Dendritic cell treated with granulocyte-macrophage colony-stimulating factor and Interleukin-4, amounts not matched to agents 40 ng/mL and 50 ng/mL, for 4 days (primary cell): ENCODE measurements around the gene MAP3K13.

ENCODE experiments used
- H3K27ac Mint-ChIP-seq: one replicate; pipeline ENCODE4 v1.8.0; 2022; ENCODE audit warnings: mild to moderate bottlenecking, mixed read lengths
- H3K27me3 Mint-ChIP-seq: one replicate; pipeline ENCODE4 v1.8.0; 2022; ENCODE audit warnings: mild to moderate bottlenecking, mixed read lengths
- H3K36me3 Mint-ChIP-seq: one replicate; pipeline ENCODE4 v1.8.0; 2022; ENCODE audit warnings: low read depth, mixed read lengths
- H3K4me1 Mint-ChIP-seq: one replicate; pipeline ENCODE4 v1.8.0; 2022; ENCODE audit warnings: low read depth, mixed read lengths
- H3K4me3 Mint-ChIP-seq: one replicate; pipeline ENCODE4 v1.8.0; 2022; ENCODE audit warnings: mild to moderate bottlenecking, moderate library complexity, mixed read lengths
- H3K9me3 Mint-ChIP-seq: one replicate; pipeline ENCODE4 v1.8.0; 2022; ENCODE audit warnings: mixed read lengths
- intact Hi-C: fragments of 100-400 bp; cut with micrococcal nuclease; formaldehyde crosslinking; loops from one replicate; pipeline ENCODE4 v1.15.0; 2022

MAP3K13 gene

DNA sequence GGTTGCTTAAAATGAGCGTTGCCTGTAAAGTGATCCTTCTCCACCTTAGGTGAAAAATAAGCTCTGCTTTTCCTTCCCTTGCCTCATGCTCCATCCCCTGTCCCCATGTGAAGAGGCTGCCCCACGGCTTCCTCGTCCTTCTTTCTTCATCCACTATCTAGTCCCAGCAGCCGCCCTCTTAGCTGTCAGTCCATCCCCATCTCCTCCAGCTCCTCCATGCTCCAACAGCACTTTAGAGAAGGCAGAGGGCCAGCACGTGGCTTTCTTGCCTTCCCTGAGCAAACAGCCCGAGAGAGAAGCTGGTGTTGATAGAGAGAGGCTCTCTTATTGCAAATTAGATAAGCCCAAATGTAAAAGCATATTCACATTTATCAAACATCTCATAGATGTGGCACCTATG, 144.9 kb downstream of the MAP3K13 start:
- Mint-ChIP-seq H3K4me1 (no peaks in the 10 kb centered on the region), H3K27me3 (peaks cover 2% of the 10 kb centered on the region), H3K9me3 (no peaks in the 10 kb centered on the region), H3K4me3 (no peak overlapping the region), H3K36me3 (no peaks in the 10 kb centered on the region), H3K27ac (no peak overlapping the region)
- intact Hi-C loops: no loop called here

DNA sequence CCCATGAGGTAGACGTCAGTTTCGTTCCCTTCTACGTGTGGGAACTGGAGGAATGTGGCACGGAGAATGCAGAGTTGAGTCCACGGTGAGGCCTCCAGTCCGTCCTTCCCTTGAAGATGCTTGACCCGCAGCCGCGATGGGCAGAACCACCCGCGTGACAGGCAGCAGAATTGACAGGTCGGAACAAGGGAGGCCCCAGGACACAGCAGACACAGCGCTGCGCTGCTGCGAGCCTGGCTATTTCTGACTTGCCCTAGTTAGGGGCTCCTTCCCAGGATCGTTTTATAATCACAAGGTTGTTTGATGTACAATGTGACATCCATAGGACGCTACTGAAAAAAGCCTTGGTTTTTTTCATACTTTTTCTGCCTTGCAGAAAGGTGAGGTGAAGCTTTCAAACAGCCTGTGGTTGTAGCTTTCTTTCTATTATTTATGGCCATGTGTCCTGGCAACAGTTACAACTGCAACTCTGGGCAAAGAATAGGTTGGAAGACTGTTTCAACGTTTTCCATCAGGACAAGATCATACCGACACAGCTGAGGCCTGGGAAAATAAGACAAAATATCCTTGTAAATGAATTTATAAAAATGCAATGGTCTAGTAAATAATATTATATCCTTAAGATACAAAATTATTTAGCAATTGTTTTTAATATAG, 145.5 kb downstream of the MAP3K13 start:
- Mint-ChIP-seq H3K27me3 (peaks cover 2% of the 10 kb centered on the region), H3K27ac (no peak overlapping the region), H3K4me1 (no peaks in the 10 kb centered on the region), H3K4me3 (no peak overlapping the region), H3K9me3 (no peaks in the 10 kb centered on the region), H3K36me3 (no peaks in the 10 kb centered on the region)
- intact Hi-C loops: no loop called here

DNA sequence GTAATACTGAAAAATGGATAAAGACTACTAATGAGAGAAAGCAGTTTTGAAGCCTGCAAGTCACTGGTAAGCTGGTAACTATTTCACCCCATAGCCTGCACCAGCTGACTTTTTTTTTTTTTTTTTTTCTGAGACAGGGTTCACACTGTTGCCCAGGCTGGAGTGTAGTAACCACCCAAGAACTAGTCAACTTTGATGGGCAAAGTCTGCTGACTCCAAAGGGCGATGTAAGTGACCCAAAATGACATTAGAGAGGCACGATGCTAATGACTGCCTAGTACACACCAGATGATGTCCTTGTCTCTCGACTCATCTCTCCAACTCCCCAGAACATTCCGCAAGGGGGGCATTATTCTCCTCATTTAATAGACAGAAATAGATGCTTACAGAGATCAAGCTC, 148.8 kb downstream of the MAP3K13 start:
- no peaks in the 10 kb centered on the region for H3K36me3 Mint-ChIP-seq
- H3K4me1 Mint-ChIP-seq: no peaks in the 10 kb centered on the region
- peaks cover 10% of the 10 kb centered on the region for H3K27me3 Mint-ChIP-seq
- no peak overlapping the region for H3K4me3 Mint-ChIP-seq
- H3K27ac Mint-ChIP-seq: no peak overlapping the region
- no peaks in the 10 kb centered on the region for H3K9me3 Mint-ChIP-seq
- intact Hi-C loops: no loop called here

DNA sequence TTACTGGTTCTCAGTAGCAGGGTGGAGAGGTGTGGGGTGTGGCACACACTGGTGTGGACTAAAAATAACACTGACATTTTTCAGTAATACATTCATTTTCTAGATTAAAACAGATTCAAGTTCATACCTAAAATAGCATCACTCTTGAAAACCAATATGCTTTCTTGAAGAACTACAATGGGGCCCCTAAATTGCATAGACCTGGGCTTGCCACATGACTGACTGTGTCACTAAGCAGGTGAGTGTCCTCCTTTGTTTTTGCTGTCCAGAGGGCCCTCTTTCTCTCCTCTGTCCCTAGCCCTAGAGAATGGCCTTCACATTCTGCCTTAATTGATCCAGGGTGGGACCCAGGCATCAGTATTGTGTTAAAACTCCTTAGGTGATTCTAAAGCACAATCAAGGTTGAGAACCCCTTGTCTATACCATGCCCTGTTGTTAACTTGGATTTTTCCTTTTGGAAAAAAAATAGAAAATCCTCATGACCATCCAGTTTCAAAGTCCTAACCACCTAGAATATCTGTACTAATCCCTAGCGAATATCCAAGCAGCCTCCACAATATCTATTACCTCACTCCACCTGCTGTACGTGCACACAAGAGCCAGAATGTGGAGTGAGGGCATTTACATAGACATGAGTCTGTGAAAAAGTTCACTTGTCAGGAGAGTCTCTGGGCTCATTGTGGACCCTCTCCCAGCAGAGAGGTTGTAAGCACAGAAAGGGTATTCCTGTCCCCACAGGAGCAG, 154.6 kb downstream of the MAP3K13 start:
- Mint-ChIP-seq H3K27ac (no peak overlapping the region), H3K36me3 (no peaks in the 10 kb centered on the region), H3K4me3 (no peak overlapping the region), H3K4me1 (no peaks in the 10 kb centered on the region), H3K9me3 (no peaks in the 10 kb centered on the region), H3K27me3 (peaks cover 30% of the 10 kb centered on the region)
- intact Hi-C loops: no loop called here

DNA sequence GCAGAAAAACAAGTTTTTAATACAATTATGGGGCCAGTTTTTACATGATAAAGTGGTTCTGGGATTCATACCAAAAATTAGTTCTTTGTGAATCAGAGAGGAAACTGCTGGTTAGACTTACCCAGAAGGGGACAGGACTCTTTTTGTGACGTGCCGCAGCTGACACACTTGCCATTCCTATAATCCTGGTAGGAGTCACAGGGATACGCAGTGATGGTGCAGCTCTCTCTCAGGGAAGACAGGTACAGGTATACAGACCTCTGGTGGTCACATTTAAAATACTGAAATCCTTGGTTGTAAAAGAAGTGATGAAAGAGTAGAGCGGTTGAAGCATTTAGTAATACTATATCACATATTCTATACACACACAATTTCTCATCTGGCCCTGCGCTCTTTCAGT, 156.1 kb downstream of the MAP3K13 start:
- Mint-ChIP-seq H3K36me3 (no peaks in the 10 kb centered on the region), H3K27ac (no peak overlapping the region), H3K4me3 (no peak overlapping the region), H3K4me1 (no peaks in the 10 kb centered on the region), H3K27me3 (peaks cover 26% of the 10 kb centered on the region), H3K9me3 (no peaks in the 10 kb centered on the region)
- intact Hi-C loops: no loop called here

DNA sequence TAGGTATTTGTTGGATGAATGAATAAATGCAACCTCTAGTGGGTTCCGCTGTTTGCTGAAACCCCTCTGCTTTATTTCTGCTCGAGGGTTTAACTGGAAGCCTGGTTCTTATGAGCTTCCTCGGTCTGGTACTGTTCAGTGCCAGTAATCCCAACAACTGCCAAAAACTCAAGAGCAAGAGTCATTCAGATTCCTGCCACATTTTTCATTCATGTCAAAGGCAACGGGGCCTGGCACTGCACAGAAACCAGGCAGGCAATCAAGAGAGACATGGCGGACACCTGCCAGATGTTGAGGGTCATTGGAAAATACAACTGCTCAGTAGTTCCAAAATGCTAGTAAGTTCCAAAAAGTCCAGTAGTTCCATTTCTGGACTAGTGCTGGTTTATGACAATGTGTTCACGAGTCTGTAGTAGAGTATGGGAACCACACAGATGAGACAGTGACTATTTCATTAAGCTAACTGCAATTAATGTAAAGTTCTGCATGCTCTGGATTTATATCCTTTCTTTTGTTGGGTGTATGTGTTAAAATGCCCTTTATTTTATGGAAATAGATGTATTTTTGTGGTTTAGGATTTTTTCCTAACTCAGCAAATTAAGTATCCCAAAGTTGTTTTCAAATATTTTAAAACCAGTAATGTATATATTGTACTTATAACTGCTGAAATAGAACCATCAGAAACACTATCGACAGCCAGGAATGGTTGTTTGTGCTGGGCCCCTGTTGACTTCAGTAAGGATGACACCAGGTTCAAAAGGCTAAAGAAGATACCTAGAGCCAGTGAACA, 158.6 kb downstream of the MAP3K13 start:
- intact Hi-C loops: no loop called here
- no peak overlapping the region for H3K27ac Mint-ChIP-seq
- H3K27me3 Mint-ChIP-seq: peaks cover 23% of the 10 kb centered on the region
- H3K36me3 Mint-ChIP-seq: no peaks in the 10 kb centered on the region
- H3K4me1 Mint-ChIP-seq: no peaks in the 10 kb centered on the region
- H3K9me3 Mint-ChIP-seq: no peaks in the 10 kb centered on the region
- no peak overlapping the region for H3K4me3 Mint-ChIP-seq

DNA sequence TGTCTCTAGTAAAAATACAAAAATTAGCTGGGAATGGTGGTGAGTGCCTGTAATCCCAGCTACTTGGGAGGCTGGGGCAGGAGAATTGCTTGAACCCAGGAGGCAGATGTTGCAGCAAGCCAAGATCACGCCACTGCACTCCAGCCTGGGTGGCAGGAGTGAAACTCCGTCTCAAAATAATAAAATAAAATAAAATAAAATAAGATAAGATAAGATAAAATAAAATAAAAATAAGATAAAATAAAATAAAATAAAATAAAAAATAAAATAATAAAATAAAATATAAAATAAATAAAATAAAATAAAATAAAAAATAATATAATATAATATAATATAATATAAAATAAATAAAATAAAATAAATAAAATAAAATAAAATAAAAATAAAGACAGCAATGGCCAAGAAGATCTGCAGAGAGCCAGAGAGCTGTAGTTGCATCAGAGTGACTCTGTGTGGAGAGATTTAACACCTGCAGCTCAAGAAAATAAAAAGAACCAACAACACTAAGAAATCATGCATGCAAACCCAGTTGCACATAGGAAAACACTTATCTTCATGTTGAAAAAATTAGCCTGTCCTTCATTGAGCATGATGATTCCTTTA, 163.5 kb downstream of the MAP3K13 start:
- intact Hi-C loops: no loop called here
- no peaks in the 10 kb centered on the region for H3K9me3 Mint-ChIP-seq
- H3K27ac Mint-ChIP-seq: no peak overlapping the region
- H3K27me3 Mint-ChIP-seq: peaks cover 9% of the 10 kb centered on the region
- H3K4me3 Mint-ChIP-seq: no peak overlapping the region
- H3K4me1 Mint-ChIP-seq: no peaks in the 10 kb centered on the region
- H3K36me3 Mint-ChIP-seq: no peaks in the 10 kb centered on the region

DNA sequence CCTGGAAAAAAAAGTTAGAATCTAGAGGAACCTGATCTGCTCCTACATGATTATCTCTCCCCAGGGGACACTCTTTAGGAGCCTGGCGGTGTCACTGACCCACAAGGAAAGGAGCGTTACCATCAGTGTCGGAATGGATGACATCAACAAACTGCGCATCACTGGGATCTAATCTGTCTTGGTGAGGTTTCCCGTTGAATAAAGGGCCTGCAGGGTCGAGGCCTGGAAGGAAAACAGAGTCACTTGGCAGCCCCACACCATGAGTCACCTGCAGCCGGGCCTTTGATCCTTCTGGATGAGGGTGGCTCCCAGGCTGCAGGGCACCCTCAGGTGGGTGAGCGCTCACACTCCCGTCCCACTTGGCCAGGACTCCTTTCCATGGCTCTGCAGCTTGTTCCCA, 164.4 kb downstream of the MAP3K13 start:
- intact Hi-C loops: no loop called here
- Mint-ChIP-seq H3K27ac (no peak overlapping the region), H3K36me3 (no peaks in the 10 kb centered on the region), H3K4me3 (no peak overlapping the region), H3K27me3 (peaks cover 6% of the 10 kb centered on the region), H3K4me1 (no peaks in the 10 kb centered on the region), H3K9me3 (no peaks in the 10 kb centered on the region)

DNA sequence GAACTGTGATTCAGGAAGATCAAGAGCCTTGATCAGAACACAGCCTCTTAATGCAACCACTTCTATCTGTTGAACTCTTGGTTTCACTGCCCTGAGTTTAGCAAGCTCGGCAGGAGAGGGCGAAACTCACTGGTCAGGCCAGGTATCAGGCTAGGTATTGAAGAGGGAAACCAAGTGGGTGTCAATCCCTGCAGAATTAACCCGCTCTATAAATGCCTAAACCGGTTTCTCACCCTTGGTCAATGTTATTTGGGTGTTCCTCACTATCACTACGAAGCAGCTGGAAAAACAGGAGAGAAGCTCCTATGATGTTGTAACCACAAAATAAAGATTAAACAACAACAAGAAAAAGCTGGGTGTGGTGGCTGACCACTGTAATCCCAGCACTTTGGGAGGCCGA, 165.6 kb downstream of the MAP3K13 start:
- Mint-ChIP-seq H3K9me3 (no peaks in the 10 kb centered on the region), H3K27ac (no peak overlapping the region), H3K4me1 (no peaks in the 10 kb centered on the region), H3K36me3 (no peaks in the 10 kb centered on the region), H3K27me3 (peaks cover 5% of the 10 kb centered on the region), H3K4me3 (no peak overlapping the region)
- intact Hi-C loops: no loop called here

DNA sequence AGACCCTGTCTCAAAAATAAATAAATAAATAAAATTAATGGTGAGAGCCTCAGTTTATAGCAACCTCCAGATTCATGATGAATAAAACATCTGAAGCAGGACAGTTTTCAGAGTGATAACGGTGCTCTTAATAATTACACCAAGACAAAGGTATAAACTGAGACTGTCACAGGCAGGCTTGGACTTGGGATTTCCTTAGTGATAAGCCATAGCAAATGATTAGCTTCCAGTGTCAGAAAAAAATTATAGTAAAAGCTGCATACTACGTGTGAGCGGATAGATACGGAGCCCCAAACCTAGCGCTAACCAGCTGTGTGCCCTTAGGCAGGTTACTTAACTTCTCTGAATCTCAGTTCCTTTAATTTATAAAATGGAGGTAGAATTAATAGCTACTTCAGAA, 167.9 kb downstream of the MAP3K13 start:
- intact Hi-C loops: no loop called here

DNA sequence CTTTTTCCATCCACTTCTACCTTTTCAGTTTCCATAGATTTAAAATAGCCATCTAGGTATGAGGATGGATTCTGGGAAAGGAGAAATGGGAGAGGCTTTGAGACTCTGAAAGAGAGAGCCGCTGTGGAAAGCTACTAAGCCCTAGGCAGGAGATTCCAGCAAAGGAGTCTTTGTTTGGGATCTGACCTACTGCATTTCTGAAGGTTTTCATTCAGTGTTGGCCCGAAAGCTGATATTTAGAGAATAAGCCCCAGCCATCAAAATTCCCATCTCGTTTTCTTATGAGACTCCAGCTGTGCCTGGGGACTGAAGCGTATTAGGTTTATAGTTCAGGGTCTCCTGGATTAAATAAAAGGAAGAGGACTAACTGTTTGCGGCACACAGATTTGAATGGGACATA, 170.0 kb downstream of the MAP3K13 start:
- Mint-ChIP-seq H3K4me3 (no peak overlapping the region), H3K27ac (no peak overlapping the region), H3K4me1 (peaks cover 10% of the 10 kb centered on the region), H3K36me3 (no peaks in the 10 kb centered on the region), H3K27me3 (peaks cover 2% of the 10 kb centered on the region), H3K9me3 (no peaks in the 10 kb centered on the region)
- intact Hi-C loops: no loop called here

More for the DNA sequence above, 167.9 kb downstream of the MAP3K13 start:
- Mint-ChIP-seq H3K27me3 (peaks cover 3% of the 10 kb centered on the region), H3K4me1 (no peaks in the 10 kb centered on the region), H3K4me3 (no peak overlapping the region), H3K9me3 (no peaks in the 10 kb centered on the region), H3K27ac (no peak overlapping the region), H3K36me3 (no peaks in the 10 kb centered on the region)

DNA sequence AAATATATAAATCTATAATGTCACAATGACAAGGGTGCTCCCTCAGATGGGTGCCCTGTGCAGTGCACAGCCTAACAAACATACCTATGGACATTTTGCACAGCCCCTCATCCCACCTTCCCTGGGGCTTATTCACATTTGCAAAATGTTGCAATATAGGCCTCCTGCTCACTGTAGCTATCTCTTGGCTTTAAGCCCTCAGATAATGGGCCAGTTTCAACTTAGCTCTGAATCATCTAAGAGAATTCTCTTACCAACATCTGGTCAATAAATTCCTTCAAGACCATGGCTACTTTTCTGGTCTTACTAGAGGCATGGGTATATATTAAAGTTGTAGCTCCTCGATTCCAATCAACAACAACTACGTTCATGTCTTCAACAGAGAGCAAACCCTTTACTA, 171.6 kb downstream of the MAP3K13 start:
- H3K27me3 Mint-ChIP-seq: peaks cover 2% of the 10 kb centered on the region
- H3K4me3 Mint-ChIP-seq: no peak overlapping the region
- intact Hi-C loops: no loop called here
- H3K36me3 Mint-ChIP-seq: no peaks in the 10 kb centered on the region
- H3K9me3 Mint-ChIP-seq: no peaks in the 10 kb centered on the region
- H3K27ac Mint-ChIP-seq: no peak overlapping the region
- H3K4me1 Mint-ChIP-seq: peaks cover 12% of the 10 kb centered on the region

DNA sequence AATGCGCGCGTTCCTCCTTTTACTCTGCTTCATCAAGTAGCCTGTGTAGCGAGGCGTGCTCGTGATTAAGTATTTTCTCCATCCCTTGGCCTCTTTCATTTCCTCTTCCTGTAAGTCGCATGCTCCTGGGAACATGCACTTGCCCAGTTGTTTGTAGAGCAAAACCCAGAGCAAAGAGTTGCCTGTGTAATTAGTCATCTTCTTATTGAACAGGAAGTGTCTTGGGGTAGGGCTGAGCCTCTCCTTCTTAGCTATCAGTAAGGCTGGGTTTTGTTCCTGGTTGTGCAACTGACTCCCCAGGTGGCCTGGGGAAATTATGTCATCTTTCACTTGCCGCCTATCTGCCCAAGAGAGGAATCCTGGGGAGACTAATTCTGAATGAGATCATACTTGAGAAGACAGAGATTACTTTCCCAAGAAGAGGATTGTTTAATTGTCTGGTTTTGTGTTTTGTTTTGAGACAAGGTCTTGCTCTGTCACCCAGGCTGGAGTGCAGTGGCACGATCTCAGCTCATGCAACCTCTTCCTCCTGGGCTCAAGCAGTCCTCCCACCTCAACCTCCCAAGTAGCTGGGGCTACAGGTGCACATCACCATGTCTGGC, 174.5 kb downstream of the MAP3K13 start:
- peak overlapping the region; percentile 72 for H3K27ac Mint-ChIP-seq

More for the DNA sequence above, 174.5 kb downstream of the MAP3K13 start:
- H3K4me3 Mint-ChIP-seq: no peak overlapping the region
- H3K27me3 Mint-ChIP-seq: peaks cover 7% of the 10 kb centered on the region
- H3K36me3 Mint-ChIP-seq: no peaks in the 10 kb centered on the region
- intact Hi-C loops: no loop called here
- H3K4me1 Mint-ChIP-seq: peaks cover 12% of the 10 kb centered on the region
- no peaks in the 10 kb centered on the region for H3K9me3 Mint-ChIP-seq
